Astrocyte of the spinal cord (primary cell): ENCODE results near the gene UST.

Experiments used
- DNase-seq: peaks from one replicate; pipeline ENCODE4 v3.0.0; 2011; ENCODE audit warnings: low read depth, low spot score
- H3K4me3 ChIP-seq: 2 replicates; pipeline ENCODE4 v1.5.1; 2011; ENCODE audit warnings: low read depth, mild to moderate bottlenecking, low read length, moderate library complexity
- in situ Hi-C: cut with HindIII; loops from 2 replicates; pipeline ENCODE4 v1.10.0; 2017; ENCODE audit warnings: low sequenced_read_pairs
- TF ChIP-seq, protein P1 (sequence below): IDR thresholded peaks from 2 replicates; pipeline ENCODE4 v1.5.1; 2012; ENCODE audit warnings: low read depth, mild to moderate bottlenecking, low read length, inconsistent platforms

UST gene

DNA sequence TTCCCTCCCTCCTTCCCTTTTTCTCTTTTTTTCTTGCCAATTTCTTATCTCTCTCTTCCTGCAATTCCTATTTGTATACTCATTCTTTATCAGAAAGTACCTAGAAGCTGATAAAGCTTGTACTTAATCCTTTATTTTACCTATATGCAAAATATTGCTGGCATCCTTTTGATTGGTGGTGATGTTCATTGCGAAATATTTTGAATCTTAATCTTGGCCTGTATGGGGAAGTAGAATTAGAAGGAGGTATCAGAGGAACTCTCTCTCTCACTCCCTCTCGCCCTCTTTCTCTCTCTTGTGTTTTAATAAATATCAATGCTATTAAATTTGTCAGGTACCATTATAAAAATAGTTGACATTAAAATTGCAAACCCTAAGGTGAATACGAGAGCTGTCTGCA is 52.8 kb downstream of the UST start:
- H3K4me3 ChIP-seq = no peak overlapping the region
- no peak for DNase-seq
- TF ChIP-seq, protein P1, sequence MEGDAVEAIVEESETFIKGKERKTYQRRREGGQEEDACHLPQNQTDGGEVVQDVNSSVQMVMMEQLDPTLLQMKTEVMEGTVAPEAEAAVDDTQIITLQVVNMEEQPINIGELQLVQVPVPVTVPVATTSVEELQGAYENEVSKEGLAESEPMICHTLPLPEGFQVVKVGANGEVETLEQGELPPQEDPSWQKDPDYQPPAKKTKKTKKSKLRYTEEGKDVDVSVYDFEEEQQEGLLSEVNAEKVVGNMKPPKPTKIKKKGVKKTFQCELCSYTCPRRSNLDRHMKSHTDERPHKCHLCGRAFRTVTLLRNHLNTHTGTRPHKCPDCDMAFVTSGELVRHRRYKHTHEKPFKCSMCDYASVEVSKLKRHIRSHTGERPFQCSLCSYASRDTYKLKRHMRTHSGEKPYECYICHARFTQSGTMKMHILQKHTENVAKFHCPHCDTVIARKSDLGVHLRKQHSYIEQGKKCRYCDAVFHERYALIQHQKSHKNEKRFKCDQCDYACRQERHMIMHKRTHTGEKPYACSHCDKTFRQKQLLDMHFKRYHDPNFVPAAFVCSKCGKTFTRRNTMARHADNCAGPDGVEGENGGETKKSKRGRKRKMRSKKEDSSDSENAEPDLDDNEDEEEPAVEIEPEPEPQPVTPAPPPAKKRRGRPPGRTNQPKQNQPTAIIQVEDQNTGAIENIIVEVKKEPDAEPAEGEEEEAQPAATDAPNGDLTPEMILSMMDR = no peak
- in situ Hi-C loops = no loop called here

DNA sequence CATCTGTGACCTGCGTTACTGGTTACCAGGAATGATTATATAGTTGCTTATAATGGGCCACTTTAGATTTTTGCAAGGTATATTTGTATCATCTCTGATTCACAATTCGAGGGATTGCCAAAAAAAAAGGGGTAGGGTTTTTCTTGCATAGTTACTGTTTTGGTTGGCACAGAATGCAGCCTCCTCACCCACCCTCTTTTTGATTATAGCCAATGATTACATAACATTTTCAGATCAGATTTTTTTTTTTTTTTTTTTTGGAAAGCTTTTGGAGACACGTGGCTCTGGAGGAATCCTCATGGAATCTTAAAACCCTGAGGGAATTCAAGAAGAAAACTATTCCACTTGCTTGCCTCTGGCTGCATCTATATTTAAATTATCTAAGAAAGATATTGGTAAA is 53.7 kb downstream of the UST start:
- DNase-seq = no peak
- in situ Hi-C loops = no loop called here
- TF ChIP-seq, protein P1 = no peak
- no peak overlapping the region for H3K4me3 ChIP-seq

DNA sequence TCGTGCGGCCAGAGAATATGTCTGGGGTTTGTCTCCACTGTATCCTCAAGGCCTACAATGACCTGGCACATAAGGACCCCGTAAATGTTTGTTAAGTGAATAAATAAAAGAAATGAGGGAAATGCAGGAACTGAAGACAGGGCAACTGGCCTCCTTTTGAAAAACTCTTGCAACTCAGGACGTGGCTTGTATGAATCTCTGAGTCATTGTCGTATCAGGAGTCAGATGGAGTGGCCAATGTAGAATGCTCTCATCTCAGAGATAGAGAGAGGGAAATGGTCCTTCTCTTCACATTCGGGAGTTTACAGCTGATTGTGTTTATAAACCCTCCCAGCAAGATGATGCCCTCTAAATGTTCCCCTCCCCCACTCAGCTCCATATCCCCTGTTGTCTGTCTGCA is 57.1 kb downstream of the UST start:
- no peak overlapping the region for H3K4me3 ChIP-seq
- TF ChIP-seq, protein P1 = no peak
- in situ Hi-C loops = no loop called here
- DNase-seq = no peak

DNA sequence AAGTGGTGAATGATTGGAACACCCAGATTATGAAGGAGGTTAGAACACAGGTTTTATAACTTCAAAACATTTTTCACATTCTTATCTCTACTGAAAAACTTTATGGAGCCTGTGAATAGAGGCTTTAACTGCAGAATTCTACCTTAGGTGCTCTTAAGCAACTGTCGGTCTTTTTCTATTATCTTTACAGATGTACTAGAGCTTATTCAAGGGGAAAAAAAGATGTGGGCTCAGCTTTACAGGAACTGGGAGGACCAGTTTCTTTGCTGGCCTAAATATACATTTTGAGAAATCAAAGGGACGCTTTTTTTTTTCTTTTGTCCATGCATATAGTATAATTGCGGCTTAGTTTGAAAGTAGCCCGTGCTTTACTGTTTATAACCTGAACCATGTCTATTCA is 58.9 kb downstream of the UST start:
- no peak overlapping the region for H3K4me3 ChIP-seq
- in situ Hi-C loops = no loop called here
- TF ChIP-seq, protein P1 = no peak
- DNase-seq = no peak

DNA sequence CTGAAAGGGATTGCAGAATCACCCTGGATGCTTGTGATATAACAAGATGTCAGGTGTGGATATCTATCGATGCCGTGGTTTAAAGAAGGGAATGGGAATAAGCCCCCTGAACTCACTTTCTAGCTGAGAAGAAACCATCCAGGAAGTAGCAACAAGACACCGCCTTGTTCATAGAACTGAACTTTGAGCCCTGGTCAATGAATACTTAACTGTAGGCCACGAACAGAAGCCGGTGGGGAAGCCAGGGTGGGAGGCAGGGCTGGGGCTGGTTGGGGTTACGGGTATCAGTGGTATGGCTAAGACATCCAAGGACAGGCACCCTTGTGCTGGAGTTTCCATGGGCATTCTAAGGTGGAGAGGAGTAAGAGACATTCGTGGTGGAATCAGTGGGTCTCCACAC is 61.0 kb downstream of the UST start:
- in situ Hi-C loops = no loop called here
- no peak overlapping the region for H3K4me3 ChIP-seq
- TF ChIP-seq, protein P1 = no peak
- DNase-seq = no peak

DNA sequence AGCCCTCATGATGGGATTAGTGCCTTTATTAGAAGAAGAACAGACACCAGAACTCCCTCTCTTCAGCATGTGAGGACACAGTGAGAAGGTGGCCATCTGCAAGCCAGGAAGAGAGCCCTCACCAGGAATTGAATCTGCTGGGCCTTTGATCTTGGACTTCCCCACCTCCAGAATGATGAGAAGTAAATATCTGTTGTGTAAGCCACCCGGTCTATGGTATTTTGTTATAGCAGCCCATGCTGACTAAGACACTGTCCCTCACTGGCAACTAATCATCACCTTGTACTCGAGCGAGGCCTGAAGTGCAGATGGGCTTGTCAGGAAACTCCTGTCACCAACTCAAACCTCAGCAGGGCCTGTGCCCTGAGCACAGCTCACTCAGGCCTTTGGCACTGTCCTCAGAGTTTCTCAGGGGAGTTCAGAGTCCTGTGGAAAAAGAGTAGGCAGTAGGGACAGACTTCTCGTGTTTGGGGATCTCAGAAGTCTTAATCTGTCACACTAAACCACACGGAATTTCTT is 62.0 kb downstream of the UST start:
- H3K4me3 ChIP-seq = no peak overlapping the region
- DNase-seq = no peak
- in situ Hi-C loops = no loop called here
- TF ChIP-seq, protein P1 = no peak

DNA sequence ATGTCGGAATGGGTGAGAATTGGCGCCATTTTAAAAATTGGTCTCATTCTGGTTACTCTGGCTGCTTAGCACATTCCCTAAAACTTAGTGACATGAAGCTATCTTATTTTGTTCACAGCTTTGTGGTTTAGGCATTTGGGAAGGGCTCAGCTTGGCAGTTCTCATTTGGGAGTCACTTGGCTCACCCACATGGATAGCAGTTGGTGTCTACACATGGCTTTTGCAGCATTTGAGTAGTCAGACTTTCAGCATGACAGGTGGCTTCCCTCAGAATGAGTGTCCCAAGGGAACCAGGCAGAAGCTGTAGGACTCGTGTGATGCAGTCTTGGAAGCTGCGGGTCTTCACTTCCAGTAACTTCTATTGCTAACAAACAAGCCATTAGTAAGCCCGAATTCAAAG is 64.6 kb downstream of the UST start:
- TF ChIP-seq, protein P1 = no peak
- in situ Hi-C loops = no loop called here
- no peak overlapping the region for H3K4me3 ChIP-seq
- DNase-seq = no peak
